Uterus (tissue), 2 donors: ENCODE results near the gene PLA1A.

Source experiments
- POLR2A ChIP-seq, 2 donors: fragments of 450-650 bp; IDR thresholded peaks; one replicate each; pipeline ENCODE4 v1.6.1; 2016; ENCODE audit warnings: antibody characterized with exemption in 2 of 2, mild to moderate bottlenecking in 1 of 2, moderate library complexity in 1 of 2
- TF ChIP-seq, protein P1 (sequence below), 4 experiments: fragments of 200-600 bp in 2 of 4; fragments of 450-650 bp in 2 of 4; sonication (generic) in 2 of 4; IDR thresholded peaks; one replicate each; pipeline ENCODE4 v1.5.1; 2016 to 2019; ENCODE audit warnings: antibody characterized with exemption in 4 of 4, mild to moderate bottlenecking in 2 of 4, moderate library complexity in 1 of 4

DNA sequence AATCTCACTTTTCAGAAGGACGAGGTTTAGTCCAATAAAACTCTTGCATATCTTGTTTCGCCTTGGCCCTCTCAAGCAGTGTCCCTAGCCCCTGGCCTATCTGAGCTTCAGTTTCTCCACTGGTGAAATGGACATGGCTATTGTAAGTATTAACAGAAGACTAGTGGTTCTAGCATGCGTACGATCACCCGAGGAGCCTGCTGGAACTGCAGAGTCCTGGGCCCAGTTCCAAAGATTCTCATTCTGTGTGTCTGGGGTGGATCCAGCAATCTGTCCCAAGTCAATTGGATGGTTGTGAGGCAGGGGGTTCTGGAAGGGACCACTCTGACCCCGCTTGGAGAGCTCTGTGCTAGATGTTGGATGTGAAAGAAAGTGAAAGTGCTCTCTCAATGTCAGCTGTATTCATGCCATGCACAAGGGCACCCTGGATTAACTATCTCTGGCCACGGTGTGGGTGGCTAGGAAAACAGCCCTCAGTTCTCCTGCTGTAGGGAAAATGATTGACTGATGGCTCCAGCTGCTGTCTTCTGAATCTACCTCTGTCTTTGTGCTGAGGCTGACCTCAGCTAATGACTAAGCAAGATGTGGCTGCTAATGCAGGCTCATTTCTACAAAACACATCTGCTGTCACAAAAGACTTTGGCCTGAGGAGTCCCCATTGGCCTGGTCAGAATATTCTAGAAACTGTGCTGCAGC is 1.9 kb upstream of the PLA1A start:
- TF ChIP-seq, protein P1, sequence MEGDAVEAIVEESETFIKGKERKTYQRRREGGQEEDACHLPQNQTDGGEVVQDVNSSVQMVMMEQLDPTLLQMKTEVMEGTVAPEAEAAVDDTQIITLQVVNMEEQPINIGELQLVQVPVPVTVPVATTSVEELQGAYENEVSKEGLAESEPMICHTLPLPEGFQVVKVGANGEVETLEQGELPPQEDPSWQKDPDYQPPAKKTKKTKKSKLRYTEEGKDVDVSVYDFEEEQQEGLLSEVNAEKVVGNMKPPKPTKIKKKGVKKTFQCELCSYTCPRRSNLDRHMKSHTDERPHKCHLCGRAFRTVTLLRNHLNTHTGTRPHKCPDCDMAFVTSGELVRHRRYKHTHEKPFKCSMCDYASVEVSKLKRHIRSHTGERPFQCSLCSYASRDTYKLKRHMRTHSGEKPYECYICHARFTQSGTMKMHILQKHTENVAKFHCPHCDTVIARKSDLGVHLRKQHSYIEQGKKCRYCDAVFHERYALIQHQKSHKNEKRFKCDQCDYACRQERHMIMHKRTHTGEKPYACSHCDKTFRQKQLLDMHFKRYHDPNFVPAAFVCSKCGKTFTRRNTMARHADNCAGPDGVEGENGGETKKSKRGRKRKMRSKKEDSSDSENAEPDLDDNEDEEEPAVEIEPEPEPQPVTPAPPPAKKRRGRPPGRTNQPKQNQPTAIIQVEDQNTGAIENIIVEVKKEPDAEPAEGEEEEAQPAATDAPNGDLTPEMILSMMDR (IDR thresholded peaks at IDR 0.05) = no peak
- no peak for TF ChIP-seq POLR2A (IDR thresholded peaks at IDR 0.05)
